WERI-Rb-1 (cell line): ENCODE data around the gene ARHGEF12.

Experiments used
- DNase-seq: peaks from one replicate; pipeline ENCODE4 v3.0.0-alpha.2; 2020
- H3K27ac ChIP-seq: fragments of 250-450 bp; sonication (Bioruptor Pico); 2 replicates; pipeline ENCODE4 v1.5.1; 2020; ENCODE audit warnings: mild to moderate bottlenecking, moderate library complexity
- H3K27me3 ChIP-seq: fragments of 250-450 bp; sonication (Bioruptor Pico); 2 replicates; pipeline ENCODE4 v1.5.1; 2021; ENCODE audit warnings: mild to moderate bottlenecking, low read depth, moderate library complexity; ENCODE audit not compliant: insufficient read depth, severe bottlenecking
- H3K36me3 ChIP-seq: fragments of 250-450 bp; sonication (Bioruptor Pico); 2 replicates; pipeline ENCODE4 v1.5.1; 2020; ENCODE audit warnings: mild to moderate bottlenecking, moderate library complexity
- H3K4me3 ChIP-seq: 2 replicates; pipeline ENCODE4 v1.5.1; 2011; ENCODE audit warnings: low read depth, mild to moderate bottlenecking, control low read depth, low read length
- H3K9me3 ChIP-seq: fragments of 250-450 bp; sonication (Bioruptor Pico); 2 replicates; pipeline ENCODE4 v1.5.1; 2021; ENCODE audit warnings: mild to moderate bottlenecking, moderate library complexity; ENCODE audit not compliant: severe bottlenecking
- CTCF ChIP-seq: IDR thresholded peaks from 2 replicates; pipeline ENCODE4 v1.5.1; 2011; ENCODE audit warnings: low read depth, mild to moderate bottlenecking, control low read depth, inconsistent platforms, low read length

Gene ARHGEF12

GRCh38 chr11:120401506-120401905 lies 65.3 kb downstream of the ARHGEF12 start:
- no peak for TF ChIP-seq CTCF
- Histone ChIP-seq H3K27ac (peak overlapping the region; percentile 11; the same call in 1 of the 2 replicates), H3K36me3 (no peaks in the 10 kb centered on the region), H3K9me3 (no peaks in the 10 kb centered on the region), H3K27me3 (no peaks in the 10 kb centered on the region), H3K4me3 (no peak overlapping the region)
- no peak for DNase-seq

DNA sequence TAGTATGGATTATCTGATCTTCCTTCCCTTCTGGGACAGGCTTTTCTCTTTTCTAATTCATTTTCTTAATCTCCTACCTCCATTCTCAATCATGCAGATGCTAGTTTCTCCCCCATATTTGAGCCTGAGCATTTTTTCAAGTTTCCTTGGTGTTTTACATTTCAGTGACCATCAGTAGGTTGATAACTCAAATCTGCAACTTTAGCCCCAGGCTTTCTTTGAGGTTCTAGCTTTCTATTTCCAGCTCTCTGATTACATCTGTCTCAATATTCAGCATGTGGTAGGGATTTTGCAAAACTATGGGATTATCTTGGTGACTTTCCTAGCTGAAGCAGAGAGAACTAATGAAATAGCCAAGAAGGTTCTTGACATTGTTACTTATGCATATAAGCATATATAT lies 67.8 kb downstream of the ARHGEF12 start:
- Histone ChIP-seq H3K27ac (0 out of 2 replicates have a peak overlapping the region, but pooled peaks have one; percentile 14), H3K36me3 (no peaks in the 10 kb centered on the region), H3K27me3 (no peaks in the 10 kb centered on the region), H3K9me3 (no peaks in the 10 kb centered on the region), H3K4me3 (no peak overlapping the region)
- TF ChIP-seq CTCF, result no peak
- no peak for DNase-seq

DNA sequence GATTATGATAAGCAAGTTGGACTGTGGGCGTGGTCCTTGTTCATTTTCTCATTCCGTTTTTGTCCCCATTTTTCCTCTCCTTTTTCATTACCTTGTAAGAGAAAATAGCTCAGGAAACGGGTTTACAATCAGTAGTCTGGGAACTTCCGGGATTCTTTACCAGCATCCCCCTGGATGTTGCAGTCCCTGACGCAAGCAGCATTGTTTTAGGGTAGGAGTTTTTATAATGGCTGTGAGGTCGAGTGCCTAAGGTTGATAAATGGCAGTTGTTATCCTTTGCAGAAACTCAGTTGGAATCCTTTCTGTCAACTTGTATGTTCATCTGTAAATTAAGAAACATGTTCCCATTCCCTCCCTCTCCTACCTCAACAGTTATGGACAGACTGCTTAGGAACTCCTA lies 68.3 kb downstream of the ARHGEF12 start:
- H3K4me3 ChIP-seq, result no peak overlapping the region
- no peak overlapping the region for H3K27ac ChIP-seq
- H3K27me3 ChIP-seq, result no peaks in the 10 kb centered on the region
- no peak for DNase-seq
- no peaks in the 10 kb centered on the region; the same call in 1 of the 2 replicates for H3K36me3 ChIP-seq
- H3K9me3 ChIP-seq, result no peaks in the 10 kb centered on the region
- no peak for TF ChIP-seq CTCF

DNA sequence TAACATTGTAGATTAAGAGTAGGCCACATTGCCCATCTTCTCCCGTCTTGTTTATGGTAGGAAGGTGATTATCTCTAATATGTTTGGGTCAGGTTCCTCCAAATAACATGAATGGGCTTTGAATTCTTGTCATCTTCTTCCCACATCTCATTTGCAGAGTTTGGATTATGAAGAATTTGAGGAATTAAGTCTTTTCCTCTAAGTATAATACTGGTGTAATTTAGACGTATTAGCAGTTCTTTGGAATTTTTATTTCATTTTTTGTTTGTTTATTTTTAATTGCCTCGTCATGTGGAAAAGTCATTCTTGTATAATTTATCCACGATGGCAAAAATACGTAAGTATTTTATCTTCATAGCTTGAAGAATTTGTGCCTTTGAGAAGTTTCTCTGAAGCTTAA lies 73.4 kb downstream of the ARHGEF12 start:
- no peak for TF ChIP-seq CTCF
- Histone ChIP-seq H3K4me3 (no peak overlapping the region), H3K36me3 (no peaks in the 10 kb centered on the region; the same call in 1 of the 2 replicates), H3K27ac (no peak overlapping the region), H3K9me3 (no peaks in the 10 kb centered on the region), H3K27me3 (no peaks in the 10 kb centered on the region)
- no peak for DNase-seq

DNA sequence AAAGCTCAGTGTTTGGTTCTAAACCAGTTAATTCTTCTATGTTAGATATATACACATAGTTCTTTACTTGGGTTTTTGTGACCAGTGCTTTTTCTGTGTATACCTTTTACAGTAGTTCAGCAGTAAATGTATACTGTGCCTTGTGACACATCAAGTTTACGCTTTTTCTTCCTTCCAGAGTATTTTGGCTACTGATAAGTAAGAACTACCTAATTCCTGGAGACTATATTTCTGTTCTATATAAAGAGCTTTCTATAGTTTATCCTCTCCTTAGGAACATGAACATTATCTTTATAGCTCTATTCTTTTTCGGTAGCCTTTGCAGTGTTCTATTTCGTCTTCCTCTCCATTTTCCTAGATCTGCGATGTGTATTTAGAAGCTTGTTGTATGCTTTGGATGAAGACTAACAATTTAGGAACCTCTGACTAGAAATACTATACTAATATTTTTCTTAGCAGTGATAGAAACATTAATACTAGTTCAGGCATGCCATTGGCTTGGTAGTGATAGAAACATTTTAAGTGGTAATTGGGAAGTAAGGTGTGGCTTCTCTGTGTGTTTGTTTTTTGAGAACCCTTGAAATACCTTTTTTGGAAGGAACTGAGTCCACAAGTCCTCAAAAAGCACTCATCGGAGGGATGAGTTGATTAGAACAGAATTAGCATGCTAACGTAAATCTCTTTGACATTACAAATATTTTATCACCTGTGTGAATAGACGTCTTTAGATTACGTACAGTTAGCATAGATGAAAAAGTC lies 74.6 kb downstream of the ARHGEF12 start:
- no peaks in the 10 kb centered on the region for H3K27me3 ChIP-seq
- H3K4me3 ChIP-seq, result no peak overlapping the region
- no peak for DNase-seq
- no peaks in the 10 kb centered on the region; the same call in 1 of the 2 replicates for H3K36me3 ChIP-seq
- H3K27ac ChIP-seq, result no peak overlapping the region
- no peaks in the 10 kb centered on the region for H3K9me3 ChIP-seq
- TF ChIP-seq CTCF, result no peak

- Histone ChIP-seq H3K36me3 (peaks cover 3% of the 10 kb centered on the region), H3K27me3 (no peaks in the 10 kb centered on the region), H3K4me3 (no peak overlapping the region), H3K27ac (no peak overlapping the region), H3K9me3 (no peaks in the 10 kb centered on the region)
- no peak for DNase-seq
- no peak for TF ChIP-seq CTCF
These were observed 77.3 kb downstream of the ARHGEF12 start for GRCh38 chr11:120413480-120413879.
